ENCODE data around the gene SGCD.

SGCD gene

DNA sequence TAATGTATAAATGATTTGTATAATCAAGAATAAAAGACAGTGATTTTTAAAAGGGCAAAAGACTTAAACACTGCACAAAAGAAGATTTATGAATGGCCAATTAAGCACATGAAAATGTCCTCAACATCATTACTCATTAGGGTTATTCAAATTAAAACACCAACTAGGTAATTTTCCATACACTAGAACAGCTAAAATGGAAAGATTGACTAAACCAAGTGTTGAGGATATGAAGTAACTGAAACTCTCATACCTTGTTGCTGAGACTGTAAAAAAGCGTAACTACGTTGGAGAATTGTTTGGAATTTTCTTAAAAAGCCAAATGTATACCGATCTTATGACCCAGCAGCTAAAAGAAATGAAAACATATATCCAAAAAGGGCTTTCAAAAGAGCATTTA lies 144.9 kb downstream of the SGCD start:
- no peak for DNase-seq

DNA sequence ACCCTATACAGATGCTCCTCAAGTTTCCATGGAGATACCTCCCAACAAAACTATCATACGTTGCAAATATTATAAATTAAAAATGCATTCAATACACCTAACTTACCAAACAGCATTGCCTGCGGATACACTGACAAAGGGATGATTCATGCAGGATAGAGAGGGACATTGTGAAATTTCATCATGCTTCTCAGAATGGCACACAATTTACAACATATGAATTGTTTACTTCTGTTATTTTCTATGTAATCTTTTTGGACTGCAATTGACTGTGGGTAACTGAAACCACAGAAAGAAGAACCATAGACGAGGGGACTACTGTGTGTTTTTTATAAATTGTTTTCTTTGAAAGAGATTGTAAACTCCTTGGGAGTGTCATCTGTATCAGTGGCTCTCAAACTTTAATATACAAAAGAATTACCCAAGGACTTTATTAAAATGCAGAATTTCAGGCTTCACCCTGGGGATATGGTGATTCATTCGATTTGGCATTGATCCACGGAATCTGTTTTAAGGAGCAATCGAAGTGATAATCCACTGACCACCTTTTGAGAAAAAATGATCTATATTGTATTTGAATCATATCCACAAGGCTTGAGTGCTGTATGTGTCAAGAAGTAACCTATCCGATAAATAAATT lies 146.4 kb downstream of the SGCD start:
- DNase-seq: no peak

DNA sequence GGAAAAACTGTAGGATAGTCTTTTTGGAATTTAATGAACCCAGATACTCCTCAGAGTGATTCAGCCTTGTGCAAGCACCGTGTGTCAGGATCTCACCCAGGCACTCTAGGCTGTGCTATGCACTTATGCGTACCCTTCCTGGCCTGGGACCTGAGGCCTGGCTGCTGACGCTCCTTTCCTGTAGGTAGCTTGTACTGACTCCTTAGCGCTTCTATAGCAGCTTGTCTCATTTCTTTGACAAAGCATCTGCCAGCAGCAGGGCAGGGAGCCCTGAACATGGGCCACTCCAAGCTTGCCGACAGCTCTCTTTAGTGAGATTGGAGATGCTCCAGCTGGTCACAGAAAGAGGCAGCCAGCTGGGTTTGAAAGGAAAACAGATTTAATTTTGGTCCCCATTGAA lies 147.3 kb downstream of the SGCD start:
- no peak for DNase-seq

DNA sequence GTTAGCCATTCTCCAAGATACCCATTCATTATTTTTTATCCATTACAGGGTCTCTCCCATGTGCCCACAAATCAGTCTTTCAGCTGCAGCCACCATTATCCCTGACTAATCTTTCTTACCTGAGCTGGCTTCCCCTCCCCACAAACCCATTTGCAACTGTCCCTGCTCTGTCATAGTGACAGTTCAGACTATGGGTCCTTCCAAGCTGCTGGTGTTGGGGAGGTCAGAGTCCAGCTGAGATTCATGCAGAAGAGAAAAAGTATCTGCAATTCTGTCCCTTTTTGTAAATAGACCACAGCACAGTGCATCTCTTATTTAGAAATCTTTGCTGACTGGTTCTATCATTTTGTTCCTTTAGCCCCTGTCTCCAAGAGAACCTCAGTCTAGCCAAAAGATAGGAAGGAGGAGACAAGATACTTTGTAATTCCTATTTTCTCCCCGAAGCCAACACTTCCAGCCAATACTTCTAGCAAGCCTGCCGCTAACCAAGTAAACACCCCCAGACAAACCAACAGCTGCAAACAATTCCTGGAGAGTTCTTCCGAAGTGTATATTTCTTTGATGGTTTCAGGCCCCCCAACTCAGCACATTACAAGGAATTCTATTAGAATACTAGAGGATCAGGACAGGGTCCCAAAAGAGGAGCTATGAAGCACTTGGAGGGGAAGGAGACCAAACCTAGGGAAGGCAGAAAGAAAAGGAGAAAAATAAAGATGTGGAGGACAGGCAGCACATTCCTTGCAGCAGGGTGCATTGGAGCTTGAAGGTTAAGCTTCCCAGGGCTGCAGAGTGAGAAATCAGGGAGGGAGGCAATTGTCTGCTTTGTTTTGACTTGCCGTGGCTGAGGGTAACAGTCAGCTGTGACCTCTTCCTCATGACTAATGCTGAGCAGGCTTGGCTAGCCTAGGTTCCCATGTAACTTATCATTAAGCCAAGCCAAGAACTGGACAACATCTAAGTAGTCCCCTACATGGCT lies 148.5 kb downstream of the SGCD start:
- DNase-seq: no peak

DNA sequence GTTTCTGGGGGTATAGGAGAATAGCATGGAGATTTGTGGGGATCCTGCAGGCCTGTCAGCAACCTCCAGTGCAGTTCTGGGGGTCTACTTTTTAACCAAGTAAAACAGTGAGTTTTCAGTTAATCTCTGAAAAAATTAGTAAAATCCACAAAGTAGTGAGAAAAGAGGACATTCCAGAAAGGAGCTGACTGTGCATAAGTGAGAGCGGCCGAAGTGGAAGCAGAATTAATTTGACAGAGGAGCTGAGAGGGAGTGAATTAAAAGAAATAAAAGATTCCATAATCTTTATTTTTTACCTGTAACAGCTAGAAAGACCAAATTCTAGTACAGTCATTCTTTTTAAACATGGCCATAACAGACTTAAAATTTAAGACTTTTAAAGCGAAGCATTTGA lies 149.2 kb downstream of the SGCD start:
- DNase-seq: no peak

DNA sequence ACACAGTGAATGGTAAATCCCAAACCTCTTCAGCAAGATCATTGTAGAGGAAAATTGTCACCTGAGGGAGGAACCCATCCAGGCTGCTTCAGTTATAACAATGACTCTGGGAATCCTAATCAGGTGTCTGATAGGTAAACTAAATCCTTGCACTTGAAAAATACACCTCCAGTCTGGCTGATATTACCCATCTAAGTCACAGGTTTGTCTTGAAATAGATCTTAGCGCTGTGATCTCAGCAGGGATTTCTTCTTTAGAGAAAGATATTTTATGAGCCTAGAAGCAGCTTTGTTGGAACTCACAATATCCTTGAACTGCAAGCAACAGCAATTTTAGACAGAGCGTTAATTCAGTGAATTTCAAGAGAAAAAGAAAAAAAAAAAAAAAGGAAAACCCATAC lies 149.7 kb downstream of the SGCD start:
- no peak for DNase-seq

DNA sequence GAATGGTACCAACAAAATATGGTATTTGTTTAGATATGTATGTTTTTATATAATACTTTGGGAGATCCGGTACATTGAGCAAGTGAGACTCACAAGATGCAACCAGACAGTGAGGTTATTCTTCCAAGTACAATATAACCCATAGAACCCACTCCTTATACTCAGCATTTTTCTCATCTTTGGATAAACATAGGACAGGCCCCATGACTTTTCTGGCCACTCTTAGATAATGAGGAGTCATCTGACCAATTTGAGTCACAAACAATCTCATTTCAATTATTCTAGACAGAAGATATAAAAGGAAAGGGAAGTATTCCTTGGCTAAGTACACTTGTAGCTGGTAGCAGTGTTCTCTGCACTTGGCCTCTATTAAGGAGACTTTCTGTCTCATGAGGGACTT lies 150.2 kb downstream of the SGCD start:
- no peak for DNase-seq

DNA sequence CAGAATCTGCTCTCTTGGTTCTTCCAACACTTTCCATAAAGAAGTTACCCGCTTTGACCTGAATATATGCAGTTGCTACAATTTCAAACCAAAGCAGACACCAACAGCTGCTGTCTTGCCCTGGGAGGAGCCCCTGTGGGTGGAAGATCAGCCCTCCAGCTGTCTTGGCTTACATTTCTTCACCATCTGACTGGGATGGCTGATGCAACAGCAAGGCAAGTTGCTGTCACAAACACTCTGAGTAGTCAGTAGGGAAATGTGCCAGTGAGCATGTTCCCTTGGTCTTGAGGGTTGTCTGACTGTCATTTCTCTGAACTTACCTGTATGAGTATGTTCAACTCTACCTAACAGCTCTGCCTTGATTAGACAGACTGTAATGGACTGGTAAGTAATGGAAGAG lies 152.9 kb downstream of the SGCD start:
- DNase-seq: no peak

DNA sequence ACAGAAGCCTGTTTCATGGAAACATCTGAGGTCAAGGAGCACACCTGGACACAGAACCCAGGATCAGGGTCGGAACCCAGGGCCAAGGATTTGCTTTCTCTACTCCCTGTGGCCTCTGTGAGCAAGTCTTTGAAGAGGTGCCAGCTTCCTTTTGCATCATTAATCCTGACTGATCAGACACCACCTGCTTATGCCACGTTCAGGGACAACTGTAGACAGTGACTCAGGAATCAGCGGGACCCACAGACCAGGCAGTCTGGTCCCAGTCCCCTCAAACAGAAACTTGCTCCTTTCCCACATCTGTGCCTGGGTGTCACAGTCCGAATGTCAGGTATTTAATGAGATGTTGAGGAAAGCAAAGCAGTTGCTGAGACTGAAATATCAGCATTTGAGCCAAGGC lies 154.8 kb downstream of the SGCD start:
- DNase-seq: no peak

DNA sequence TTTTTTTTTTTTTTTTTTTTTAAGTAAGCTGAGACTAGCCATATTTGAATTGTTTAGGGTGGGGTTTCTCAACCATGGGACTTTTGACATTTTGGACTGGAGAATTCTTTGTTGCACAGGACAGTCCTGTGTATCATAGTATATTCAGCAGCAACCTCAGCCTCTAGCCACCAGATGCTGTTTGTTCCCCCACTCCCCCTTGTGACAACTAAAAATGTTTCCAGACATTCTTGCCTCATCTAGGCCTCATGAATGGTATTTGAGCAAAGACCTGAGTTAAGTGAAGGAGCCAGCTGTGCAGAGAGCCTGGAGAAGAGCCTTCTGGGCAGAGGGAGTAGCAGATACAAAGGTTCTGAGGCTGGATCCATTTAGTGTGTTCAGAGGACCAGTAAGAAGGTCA lies 155.9 kb downstream of the SGCD start:
- no peak for DNase-seq

DNA sequence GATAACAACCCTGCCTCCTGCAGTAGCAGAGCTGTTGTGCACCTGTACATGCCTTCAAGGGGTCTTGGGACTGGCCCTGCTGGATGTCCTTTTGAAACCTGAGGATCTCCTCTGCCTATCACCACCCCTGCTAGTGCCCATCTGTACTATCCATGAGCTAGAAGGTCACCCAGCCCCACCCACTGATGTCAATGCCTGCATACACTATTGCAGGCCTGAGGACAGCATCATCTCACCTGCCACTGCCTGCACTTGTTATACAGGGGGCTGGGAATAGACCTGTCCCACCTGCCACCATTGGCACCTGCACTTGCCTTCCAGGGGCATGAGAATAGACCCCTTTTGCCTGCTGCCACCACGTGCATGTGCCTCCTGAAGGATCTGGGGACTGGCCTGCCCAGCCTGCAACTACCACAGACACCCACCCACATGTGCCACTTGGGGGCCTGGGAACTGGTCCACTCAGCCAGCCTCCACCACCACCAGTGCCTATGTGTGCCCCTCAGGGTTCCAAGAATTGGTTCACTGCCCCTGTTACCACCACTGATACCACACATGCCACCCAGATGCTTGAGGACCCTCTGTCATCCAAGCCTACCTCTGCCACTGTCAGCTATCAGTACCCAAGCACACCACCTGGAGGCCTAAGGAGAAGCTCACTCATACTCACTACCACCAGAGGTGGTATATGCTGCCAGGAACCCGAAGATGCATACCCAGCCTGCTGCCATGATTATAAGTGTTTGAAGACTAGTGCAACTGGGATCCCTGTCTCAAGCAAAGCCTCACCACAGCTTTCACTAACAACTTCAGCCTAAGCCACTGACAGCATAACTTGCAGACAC lies 159.7 kb downstream of the SGCD start:
- no peak for DNase-seq

DNA sequence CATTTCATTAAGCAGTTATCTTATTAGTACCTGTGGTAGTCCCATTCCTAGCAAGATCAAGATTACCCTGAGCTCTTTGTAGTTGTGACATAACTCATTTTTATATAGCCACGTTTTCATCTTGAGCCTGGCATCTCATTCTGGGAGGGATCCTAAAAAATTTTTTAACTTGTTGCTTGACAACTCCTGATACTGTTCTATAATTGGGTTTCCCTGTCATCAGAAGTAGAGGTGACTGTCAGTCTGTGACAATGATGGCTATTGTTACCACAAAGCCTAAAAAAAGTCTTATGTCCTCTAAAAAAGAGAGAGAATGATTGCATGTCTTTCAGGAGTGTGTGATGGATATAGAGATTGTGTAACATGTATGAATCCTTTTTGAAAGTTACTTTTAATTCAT lies 164.8 kb downstream of the SGCD start:
- DNase-seq: no peak

DNA sequence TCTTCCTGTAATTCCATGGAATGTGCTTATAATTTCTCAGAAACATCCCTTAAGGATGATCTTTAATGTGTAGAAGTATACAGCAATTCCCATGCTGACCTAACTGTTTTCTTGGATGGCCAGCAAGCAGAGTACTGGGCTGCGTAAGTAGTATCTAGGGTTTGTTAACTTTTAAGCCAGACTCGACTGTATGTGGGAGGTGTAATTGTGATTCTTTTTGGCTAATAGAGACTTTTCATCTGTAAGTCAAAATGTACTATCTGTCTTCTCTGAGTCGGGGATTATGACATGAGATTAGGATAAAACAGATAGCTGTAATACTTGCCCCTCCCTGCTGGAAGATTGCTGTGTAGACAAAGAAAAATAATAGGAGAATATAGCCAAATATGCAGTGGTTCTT lies 169.3 kb downstream of the SGCD start:
- DNase-seq: no peak

DNA sequence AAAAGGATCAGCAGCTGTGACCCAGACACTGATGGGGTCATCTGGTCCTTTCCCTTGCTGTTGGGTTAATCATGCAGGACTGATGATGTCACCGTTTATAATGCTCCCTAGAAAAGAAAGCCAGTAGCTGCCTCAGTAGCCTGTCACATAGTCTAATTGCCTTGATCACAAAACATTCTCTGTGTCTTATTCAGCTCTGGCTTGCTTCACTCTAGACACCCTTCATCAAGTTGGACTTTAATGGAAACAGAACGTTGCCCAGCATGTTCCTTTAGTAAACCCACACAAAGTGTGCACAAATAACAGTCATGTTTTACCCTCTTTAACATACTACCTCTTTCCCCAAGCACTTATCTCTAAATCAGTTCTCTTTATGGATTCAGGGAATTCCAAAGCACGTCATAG lies 170.8 kb downstream of the SGCD start:
- DNase-seq: no peak

DNA sequence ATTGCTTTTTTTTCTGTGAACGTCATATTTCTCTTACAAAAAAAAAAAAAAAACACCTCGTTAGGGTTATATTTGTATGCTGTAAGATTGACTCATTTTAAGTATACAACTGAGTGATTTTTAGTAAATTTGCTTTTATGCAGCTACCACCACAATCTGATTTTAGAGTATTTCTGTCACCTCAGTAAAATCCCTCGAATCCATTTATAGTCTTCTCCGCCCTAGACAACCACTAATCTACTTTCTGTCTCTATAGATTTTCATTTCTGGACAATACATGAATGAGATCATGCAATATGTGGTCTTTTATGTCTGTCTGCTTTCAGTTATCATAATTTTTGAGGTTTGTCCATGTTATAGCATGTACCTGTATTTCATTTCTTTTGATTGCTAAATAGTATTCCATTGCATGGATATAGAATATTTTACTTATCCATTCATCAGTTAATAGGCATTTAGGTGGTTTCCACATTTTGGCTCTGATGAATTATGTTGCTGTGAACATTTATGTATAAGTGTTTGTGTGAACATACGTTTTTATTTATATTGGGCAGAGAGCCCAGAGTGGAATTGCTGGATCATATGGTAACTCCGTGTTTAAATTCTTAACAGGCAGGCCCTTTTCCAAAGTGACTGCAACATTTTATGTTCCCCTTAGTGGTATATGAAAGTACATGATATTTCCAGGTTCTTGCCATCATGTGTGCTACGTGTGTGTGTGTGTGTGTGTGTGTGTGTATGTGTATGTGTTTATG lies 171.4 kb downstream of the SGCD start:
- DNase-seq: no peak

DNA sequence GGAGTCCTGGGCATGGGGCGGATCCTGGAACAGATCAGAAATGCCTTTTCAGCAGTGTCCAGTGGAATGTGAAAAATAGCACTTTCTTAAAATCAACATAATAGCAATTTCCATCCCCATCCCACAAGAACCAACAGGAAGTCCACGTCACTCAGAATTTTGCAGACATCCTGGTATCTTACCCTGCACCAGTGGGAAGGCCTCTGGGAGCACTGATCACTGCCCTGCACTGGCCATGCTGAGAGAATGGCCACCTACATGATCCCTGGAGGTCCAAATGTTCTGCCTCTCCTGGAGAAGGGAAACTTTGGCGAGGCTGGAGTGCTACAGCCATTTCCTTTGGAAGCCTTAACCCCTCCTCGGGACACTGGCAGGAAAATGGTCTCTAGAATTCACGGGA lies 173.8 kb downstream of the SGCD start:
- DNase-seq: no peak

DNA sequence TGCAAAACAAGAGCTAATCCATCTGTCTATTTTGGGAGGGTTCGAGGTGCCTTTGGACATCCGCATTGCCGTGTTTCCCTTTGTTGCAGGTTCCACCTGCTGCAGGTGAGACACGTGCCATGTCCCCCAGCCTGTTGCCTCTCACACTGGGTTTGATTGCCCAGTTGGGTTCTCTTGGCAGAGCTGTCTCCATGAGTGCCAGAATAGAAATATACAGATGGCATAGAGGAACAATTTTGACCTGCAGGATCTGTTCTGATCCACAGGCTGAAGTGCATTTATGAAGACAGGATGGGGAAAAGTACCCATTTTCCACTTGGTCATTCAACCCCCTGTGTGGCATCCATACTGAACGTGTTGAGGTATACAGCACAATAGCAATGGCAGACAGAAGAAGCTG lies 178.1 kb downstream of the SGCD start:
- DNase-seq: no peak

DNA sequence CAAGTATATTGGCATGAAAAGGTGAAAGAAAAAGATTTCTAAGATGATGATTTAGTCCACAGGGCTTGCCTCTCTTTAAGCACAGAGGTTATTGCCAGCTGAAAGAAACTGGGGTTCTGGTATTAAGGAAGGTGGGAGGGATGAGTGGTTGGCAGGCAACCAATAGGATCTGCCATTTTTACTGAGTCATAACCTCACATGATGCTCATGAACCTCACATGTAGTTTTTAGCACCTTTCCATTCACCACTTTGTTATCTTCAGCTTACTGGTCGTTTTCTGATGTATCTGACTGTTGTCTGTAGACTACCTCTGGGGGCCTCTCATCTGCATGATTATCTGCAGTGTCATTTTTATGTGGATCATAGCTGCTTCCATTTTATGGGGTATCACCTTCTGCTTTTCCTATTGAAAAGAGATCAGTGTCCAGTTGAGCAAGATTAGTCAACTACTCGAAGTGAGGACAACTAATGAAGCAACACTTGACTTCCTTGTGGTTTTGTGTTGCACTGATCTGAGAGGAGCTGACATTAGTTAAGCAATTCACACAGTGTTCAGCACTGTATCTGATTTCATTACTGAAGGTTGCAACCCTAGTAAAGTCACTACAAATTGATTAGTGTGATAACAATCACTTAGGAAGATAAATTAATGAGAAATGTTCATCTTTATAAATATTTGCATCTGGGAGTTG lies 186.3 kb downstream of the SGCD start:
- no peak for DNase-seq

DNA sequence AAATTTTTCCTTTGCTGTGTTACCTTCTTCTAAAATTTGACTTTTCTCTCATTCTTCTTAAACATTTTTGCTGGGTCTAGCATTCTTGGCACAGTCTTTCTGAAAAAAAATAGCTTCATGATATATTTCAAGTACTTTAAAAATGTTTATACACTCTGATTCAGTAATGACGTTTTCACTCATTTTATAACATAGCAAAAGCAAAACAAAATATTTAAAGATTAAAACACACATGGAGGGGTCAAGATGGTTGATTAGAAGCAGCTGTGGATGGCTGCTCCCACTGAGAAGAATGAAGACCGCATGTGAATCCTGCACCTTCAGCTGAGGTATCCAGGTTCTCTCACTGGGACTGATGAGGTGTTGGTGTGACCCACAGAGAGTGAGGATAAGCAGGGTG lies 188.2 kb downstream of the SGCD start:
- no peak for DNase-seq

DNA sequence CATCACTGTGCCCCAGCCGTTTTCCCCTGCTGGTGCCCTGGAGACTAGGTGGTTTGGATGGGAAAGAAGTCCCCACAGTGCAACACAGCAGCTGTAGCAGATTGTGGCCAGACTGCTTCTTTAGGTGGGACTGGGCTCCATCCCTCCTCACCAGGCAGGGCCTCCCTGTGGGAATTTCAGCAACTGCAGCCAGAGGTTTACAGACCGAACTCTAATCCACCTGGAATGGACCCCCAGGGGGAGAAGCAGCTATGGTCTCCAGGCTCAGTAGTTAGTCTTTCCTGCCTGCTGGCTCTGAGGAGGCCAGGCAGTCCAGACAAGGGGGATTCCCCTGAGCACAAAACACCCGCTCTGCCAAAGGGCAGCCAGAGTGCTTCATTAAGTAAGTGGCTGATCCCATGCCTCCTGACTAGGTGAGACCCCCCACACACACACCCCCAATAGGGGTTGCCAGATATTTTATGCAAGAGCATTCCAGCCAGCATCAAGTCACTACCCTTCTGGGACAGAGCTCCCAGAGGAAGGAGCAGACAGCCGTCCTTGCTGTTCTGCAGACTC lies 188.9 kb downstream of the SGCD start:
- DNase-seq: no peak

DNA sequence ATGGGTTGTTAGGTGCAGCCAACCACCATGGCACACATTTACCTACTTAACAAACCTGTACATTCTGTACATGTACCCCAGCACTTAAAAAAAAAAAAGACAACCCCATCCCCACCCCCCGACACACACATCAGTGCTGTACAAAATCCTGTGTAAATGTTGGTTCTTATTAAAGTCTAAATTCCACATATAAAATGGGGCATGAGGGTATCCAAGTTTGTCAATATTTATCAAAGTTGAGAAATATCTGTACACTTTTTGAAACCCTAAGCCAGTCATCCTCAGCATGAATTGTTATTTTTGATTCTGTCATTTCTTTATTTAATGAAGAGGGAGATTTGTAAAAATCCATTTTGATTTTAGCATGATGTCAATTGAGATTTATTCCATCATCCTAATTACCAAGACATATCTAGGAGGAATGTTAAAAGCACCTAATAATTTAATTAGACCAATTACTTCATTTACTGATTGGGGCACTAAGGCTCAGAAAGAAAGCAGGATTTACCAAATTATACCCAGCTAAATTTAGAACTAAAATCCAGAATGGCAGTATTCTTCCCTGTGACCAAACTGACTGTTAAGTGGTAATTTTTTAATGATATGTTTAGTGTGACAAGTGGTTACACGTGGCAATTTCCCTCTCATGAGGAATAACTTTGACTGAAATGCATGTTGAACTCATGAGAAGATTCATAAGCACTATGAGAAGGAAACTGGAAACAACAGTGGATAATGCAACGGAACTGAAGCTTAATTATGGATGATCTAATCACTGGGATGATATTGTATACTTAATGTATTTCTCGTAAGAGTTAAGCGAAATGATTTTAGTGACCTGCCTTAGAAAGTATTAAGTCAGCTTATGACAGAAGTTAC lies 195.9 kb downstream of the SGCD start:
- DNase-seq: no peak

All from GOT3 (cell line).